T-helper 1 cell (primary cell): ENCODE results near the gene C18orf54.

Experiments
- DNase-seq, 5 donors: peaks; one replicate each; pipeline ENCODE4 v3.0.0-alpha.2; 2012 to 2020

Gene C18orf54

DNA sequence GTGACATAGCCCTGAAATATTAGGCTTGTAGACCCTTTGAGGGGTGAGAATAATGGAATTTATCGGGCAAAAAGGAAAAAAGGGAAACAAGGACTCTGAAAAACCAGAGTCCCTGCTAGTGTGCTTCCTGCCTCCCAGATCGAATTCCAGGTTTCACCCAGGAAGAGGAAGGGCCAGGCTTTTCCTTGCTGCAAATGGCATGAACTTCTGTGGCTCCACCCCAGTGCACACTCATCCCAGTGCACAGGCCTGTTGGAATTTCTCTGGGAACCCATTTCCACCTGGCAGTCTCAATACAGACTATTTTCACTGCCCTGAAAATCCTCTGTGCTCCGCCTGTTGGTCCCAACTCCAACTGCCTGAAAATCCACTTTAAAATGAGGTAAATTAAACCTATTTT is 29.9 kb downstream of the C18orf54 start:
- no peak for DNase-seq

DNA sequence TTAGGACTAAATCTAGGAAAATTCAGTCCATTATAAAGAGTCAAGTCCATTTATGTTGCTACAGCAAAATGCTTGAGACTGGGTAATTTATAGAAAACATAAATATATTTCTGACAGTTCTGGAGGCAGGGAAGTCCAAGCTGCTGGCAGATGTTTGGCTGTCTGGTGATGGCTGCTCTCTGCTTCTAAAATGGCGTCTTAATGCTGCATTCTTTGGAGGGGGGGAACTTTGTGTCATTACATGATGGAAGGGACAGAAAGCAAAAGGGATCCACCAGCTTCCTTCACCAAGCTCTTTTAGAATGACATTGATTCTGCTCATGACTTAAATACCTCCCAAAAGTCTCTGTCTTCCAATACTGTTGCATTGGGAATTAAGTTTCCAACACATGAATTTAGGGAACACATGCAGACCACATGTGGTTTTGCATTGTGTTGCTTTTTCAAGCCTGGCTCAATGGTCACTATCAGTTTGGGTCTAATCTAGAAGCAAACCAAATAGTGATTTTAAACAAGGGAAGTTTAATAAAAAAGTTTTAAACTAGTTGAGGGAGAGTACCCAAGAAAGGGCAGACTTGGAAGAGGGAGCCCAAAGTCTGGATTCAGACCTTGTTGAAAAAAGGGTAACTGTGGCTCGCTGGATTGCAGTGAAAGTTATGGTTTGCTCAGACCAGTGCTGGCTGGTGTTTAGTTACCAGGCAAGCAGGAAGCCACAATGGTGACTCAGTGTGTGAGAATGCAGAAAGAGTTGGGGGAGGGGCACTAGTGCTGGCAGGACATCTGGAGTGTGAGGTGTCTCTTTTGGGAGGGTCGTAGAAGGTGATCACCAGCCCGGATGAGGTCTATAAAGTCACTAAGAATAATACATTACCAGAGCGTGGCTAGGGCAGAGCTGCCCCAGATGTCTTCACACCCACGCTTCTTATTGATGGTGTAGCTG is 30.8 kb downstream of the C18orf54 start:
- peak in 1 of 5 donors; percentile 73 for DNase-seq

DNA sequence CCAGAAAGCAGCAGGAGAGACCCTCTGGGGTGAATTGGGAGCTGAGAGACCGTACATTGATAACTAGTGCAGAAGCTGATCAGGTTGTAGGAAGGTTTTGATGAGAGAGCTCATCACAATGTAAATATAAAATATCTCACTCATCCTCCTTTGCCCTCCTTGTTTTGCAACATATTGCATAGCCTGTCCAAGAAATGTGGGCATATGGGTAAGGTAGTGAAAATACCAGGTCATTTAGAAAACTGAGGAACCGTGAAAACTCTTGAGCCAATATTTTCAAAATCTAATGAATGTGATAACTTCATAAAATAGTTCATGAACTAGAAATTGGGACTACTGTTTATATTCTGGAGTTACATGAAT is 31.4 kb downstream of the C18orf54 start:
- no peak for DNase-seq

DNA sequence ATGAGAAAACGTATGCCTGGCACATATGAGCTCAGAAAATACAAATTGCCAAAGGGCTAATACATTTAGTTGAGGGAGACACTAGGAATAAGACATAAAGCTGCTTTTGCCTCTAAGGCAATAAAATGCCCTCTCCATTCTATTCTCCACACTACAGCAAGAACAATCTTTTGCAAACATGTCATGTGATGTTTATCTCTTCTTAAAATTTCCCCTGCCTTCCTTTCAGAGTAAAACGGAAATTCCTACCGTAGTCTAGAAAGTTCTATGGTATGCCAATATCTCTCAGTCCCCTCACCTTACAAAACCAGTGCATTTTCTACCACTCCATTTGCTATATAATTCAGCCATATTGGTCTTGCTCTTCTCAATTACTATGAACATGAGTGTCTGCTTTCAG is 33.1 kb downstream of the C18orf54 start:
- no peak for DNase-seq

DNA sequence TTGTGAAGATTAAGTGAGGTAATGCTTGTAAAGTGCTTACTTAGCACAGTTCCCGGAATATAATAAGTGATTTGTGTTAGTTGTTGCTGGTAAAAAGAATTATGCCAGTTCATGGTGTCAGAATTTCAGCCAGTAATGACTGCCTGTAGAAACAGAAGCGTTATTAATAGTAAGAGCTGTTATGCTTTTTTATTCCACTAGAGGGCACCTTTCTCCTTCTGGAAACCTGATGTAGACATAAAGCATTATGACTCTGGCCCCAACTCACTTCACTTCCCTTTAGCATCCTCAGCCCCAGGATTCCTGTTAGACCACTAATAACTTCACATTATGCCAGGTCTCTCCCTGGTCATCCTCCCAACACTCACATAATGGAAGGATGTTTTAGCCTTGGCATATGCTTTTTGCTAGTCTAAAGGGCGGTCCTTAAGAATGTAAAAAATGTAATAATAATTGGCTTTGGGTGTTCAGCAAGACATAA is 34.9 kb downstream of the C18orf54 start:
- peak in 1 of 5 donors; percentile 67 for DNase-seq

DNA sequence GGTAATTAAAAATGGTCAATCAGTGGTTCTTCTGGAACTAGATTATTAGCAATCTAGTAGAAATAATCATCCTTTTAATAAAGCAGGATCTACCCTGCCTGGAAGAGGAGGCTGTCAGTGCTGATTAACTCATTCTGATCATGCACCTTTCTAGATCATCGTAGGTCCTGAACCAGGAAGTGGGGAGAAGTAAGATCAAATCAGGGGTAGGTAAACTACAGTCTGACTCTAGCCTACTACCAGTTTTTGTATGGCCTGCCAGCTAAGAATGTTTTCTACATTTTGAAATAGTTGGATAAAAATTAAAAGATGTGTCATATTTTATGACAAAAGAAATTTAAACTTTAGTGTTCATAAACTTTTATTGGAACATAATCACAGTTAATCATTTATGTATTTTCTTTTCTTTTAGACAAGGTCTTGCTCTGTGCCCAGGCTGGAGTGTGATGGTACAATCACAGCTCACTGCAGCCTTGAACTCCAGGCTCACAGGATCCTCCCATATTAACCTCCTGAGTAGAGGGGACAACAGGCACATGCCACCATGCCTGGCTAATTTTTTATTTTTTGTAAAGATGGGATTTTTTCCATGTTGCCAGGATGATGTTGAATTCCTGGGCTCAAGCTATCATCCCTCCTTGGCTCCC is 36.1 kb downstream of the C18orf54 start:
- no peak for DNase-seq

DNA sequence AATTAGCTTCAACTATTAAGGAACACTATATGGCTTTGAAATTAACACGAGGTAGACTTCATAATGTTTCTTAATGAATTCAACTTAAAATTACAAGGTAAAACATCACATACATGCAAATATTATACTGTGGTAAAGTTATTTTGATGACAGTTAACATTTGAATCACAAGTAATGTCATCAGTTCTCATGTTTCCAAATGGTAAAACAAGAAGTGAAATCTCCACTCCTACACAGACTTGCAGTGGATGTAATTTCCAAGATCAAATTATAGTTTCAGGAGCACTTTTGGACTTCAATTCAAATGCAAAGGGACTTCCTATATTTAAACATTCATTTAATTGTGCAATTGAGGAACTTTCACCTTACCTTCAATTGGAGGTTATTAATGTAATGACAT is 39.1 kb downstream of the C18orf54 start:
- DNase-seq = no peak

DNA sequence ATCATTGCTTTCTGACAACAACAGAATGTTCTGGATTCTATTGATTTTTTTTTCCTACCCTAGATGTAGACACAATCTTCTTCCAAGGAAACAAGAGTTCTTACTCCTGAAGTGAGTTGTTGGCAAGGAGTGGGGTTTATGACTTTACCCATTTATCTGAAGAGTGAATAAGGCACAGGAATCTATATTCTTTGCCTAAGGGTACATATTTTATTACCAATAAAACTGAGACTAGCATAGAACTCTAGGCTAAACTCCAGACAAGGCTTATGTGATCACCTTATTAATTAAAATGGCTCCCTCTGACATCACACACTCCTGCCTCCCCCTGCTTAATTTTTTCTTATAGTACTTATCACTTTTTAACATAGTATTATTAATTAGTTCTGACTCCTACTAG is 47.6 kb downstream of the C18orf54 start:
- DNase-seq = no peak

DNA sequence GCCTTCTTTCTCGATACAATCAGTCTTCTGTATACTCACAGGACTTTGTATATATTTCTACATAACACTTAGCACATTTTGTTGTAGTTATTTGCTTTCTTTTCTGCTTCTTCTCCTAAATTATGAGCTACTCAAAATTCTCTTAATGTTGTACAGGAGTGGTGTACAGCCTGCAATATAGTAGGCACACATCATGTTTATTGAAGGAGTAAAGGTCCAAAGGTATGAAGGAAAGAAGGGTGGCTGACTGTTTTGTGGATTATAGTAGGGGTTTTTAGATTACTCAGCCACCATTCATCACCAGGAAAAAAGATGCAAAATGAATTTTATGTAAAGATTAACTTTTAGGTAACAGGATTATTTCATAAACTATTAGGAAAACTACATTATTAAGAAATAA is 54.1 kb downstream of the C18orf54 start:
- no peak for DNase-seq

DNA sequence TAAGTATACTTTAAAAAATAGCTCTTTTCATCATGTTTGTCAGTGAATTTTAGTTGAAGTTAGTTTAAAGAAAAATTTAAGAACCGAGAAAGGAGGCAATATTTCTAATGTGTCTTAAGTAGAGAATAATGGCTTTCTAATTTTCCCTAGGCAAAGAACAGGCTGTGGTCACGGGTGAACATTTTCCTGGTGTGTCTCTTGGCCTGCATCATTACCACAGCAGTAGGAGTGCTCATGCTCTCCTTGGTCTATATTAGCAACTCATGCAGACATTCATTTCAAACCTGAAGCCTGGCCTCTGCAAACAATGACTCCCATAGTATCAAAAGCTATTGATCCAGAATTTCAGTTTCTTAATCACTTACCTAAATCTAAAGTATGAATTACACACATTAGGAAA is 57.4 kb downstream of the C18orf54 start:
- no peak for DNase-seq

DNA sequence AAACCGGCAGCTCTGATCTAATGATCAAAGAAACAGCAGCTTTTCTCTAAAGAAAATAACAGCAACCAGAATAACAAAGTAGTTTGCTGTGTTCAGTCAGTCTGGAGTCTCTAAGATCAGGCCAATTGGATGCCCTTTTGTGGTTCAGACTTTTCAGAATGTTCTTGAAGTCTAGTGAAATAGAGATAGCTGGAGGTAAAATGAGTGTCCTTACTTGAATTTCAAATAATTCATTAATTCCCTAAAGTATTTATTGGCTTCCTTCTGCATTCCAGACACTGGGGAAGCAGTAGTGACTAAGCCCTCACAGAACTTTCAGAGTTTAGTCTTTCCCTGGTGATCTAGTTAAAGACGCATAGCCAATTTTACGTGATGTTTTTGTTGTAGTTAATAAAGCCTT is 58.7 kb downstream of the C18orf54 start:
- no peak for DNase-seq

DNA sequence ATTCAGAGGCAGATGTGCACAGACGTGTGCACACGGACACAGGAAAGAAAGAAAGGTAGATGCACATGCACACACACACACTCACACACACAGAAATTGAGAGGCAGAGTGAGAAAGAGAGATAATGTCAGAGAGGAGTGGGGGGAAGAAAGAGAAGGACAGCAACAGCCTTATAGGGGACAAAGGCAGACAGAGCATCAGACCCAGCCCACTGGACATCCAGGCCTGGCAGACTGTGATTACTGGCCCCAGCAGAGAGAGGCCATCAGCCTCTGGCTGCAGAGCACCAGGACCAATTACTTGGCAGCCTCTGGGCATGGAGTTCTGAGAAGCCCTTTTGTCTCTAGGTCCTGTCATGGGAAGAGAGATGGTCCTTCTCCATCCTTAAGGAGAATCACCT is 66.1 kb downstream of the C18orf54 start:
- no peak for DNase-seq

DNA sequence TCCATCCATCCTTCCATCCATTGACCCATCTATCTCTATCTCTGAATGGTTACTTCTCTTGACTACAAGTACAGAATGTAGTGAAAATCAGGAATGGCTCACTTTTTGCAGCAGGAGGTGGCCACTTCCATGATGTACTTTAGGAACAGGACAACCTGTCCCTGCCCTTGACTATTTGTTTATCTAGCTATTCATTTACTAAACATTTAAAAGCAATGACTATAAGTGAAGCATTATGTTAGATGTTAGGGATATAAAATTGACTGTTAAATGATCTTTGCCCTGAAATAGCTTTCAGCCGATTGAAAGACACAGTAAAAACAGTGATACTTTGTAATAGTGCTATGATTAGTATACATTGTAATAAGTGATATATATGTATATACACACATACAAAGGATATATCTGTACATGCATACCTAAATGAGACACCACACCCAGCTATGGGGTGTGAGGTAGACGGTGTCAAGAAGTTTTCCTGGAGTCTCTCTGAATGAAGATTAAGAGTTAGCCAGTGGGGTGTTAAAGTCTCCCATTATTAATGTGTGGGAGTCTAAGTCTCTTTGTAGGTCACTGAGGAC is 68.5 kb downstream of the C18orf54 start:
- DNase-seq = no peak
